ENCODE results near the gene CLDN16. TPM values are rescaled to one million over a fixed set of nuclear protein-coding genes. Genes with fewer than 3 reads are reported as not detected.

CLDN16 gene
- total RNA-seq, 1 experiment from 2014 or later = not detected

GRCh38 chr3:190352861-190353457, 35.0 kb upstream of the CLDN16 start:
- no peaks in the 10 kb centered on the region for H3K27me3 Mint-ChIP-seq (ENCODE audit: low read depth)
- DNase-seq (ENCODE audit: low spot score) (no peak), ATAC-seq (no peak)
- H3K4me3 Mint-ChIP-seq = no peak overlapping the region
- CTCF ChIA-PET = interaction anchor here (1.5 to 2.1 kb wide), 2 partner anchors 31 to 392 kb away, joined by 4 to 14 read pairs; partner anchors contain the start of gene CLDN1
- no peak for TF ChIP-seq USF1 (CRISPR knock-in tag; IDR thresholded peaks at IDR 0.05)
- no peak for TF ChIP-seq JAZF1 (CRISPR knock-in tag; IDR thresholded peaks at IDR 0.05)
- no peak for TF ChIP-seq NR1H2 (CRISPR knock-in tag; IDR thresholded peaks at IDR 0.05)
- no peak for TF ChIP-seq CREM (CRISPR knock-in tag; IDR thresholded peaks at IDR 0.05)
- no peak for TF ChIP-seq TP53 (CRISPR knock-in tag; IDR thresholded peaks at IDR 0.05)
- no peak for TF ChIP-seq ZNF396 (CRISPR knock-in tag; IDR thresholded peaks at IDR 0.05; ENCODE audit: borderline replicate concordance)
- TF ChIP-seq GABPB1 (CRISPR knock-in tag; IDR thresholded peaks at IDR 0.05) = no peak
- TF ChIP-seq KAT7 (CRISPR knock-in tag; IDR thresholded peaks at IDR 0.05; ENCODE audit: borderline replicate concordance) = no peak
- TF ChIP-seq NFYB (CRISPR knock-in tag; conservative IDR thresholded peaks at IDR 0.05; ENCODE audit: low read depth) = no peak
- TF ChIP-seq PRDM15 (CRISPR knock-in tag; IDR thresholded peaks at IDR 0.05) = no peak
- no peak for TF ChIP-seq ATF6 (CRISPR knock-in tag; IDR thresholded peaks at IDR 0.05)
- TF ChIP-seq ATF1 (CRISPR knock-in tag; IDR thresholded peaks at IDR 0.05) = no peak
- no peak for TF ChIP-seq OVOL2 (CRISPR knock-in tag; IDR thresholded peaks at IDR 0.05; ENCODE audit: borderline replicate concordance)
- no peak for TF ChIP-seq FOXK1 (CRISPR knock-in tag; IDR thresholded peaks at IDR 0.05)
- TF ChIP-seq ZNF281 (CRISPR knock-in tag; IDR thresholded peaks at IDR 0.05) = no peak
- TF ChIP-seq HMGA2 (CRISPR knock-in tag; IDR thresholded peaks at IDR 0.05) = no peak
- TF ChIP-seq SMAD4 (CRISPR knock-in tag; IDR thresholded peaks at IDR 0.05) = no peak
- no peak for TF ChIP-seq ZNF423 (CRISPR knock-in tag; IDR thresholded peaks at IDR 0.05)
- TF ChIP-seq ZBTB43 (CRISPR knock-in tag; IDR thresholded peaks at IDR 0.05) = no peak
- peaks cover 22% of the 10 kb centered on the region for H3K9me3 Mint-ChIP-seq
- H3K27ac Mint-ChIP-seq = no peak overlapping the region
- POLR2A ChIA-PET = no interaction called here
- H3K36me3 Mint-ChIP-seq = peaks cover 8% of the 10 kb centered on the region
- peaks cover 23% of the 10 kb centered on the region for H3K4me1 Mint-ChIP-seq

Data from WTC11 (cell line).